Astrocyte of the cerebellum (primary cell): Measurements from ENCODE around the gene STARD4.
A peak's percentile ranks its signal among the peaks of the same experiment; 100 is the strongest.

Experiments
- DNase-seq: peaks from one replicate; pipeline ENCODE4 v3.0.0-alpha.2; 2011; ENCODE audit warnings: low read depth
- H3K4me3 ChIP-seq: 2 replicates; pipeline ENCODE4 v1.5.1; 2011; ENCODE audit warnings: mild to moderate bottlenecking, low read depth, low read length, moderate library complexity
- CTCF ChIP-seq: IDR thresholded peaks from 2 replicates; pipeline ENCODE4 v1.5.1; 2012; ENCODE audit warnings: low read length, low read depth, moderate library complexity, mild to moderate bottlenecking; ENCODE audit errors: missing control alignments
- in situ Hi-C: cut with HindIII; loops from 2 replicates; pipeline ENCODE4 v1.10.0; 2017; ENCODE audit warnings: low sequenced_read_pairs

Gene STARD4

DNA sequence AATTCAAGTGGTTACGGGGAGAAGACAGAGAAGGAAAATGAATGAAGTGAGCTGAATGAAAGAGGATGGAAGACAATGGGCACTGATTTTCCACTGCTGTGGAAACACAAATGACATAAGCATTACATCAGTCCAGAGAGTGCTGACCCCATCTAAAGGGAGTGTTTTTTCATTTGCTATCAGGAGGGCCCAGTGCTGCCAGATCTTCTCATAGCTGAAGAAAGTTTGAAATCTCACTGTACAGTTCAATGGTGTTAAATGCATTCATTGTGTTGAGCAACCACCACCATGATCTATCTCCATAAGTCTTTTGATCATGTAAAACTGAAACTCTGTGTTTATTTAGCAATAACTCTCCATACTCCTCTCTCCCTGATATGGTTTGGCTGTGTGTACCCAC, 41.5 kb upstream of the STARD4 start:
- H3K4me3 ChIP-seq, result no peak overlapping the region
- no peak for TF ChIP-seq CTCF
- in situ Hi-C loops, result no loop called here
- no peak for DNase-seq

DNA sequence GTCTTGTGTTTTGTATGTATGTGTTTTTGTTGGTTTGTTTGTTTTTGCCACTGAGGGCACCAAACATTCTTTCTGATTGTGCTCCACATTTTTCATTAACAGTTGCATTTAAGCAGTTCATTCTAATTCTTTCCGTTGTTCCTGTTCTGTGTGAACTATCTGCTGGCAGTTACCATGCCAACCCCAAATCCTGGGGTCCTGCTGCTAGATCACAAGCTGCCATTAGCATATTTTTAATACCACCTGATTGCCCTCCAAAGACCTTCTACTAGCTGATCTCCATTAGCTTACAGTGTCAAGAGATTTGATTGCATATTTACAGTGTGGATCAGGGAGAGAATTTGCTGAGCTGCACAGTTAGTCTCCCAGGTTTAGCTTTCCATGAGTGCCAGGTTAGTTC, 40.6 kb upstream of the STARD4 start:
- DNase-seq, result no peak
- in situ Hi-C loops, result no loop called here
- TF ChIP-seq CTCF, result no peak
- H3K4me3 ChIP-seq, result no peak overlapping the region

DNA sequence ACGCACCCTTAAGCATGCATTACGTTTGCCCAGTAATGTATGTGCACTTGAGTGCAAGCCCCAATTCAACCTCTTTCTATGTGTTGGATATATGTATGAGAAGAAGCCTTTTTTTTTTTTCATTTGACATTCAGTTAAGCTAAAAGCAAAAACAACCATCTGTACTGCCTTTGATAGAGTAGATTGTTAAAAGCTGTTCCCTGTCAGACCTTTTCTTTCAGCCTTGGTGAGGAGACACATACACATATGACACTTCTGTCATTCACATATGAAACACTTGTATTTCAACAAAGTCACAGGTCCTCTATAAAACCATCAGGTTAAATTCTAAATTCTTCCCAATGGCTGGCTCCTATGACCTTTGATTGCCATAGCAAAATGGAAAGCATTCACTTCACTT, 40.2 kb upstream of the STARD4 start:
- no peak overlapping the region for H3K4me3 ChIP-seq
- no peak for TF ChIP-seq CTCF
- no peak for DNase-seq
- in situ Hi-C loops, result no loop called here

- DNase-seq, result no peak
- TF ChIP-seq CTCF, result no peak
- H3K4me3 ChIP-seq, result no peak overlapping the region
- in situ Hi-C loops, result no loop called here
Measured at GRCh38 chr5:111551569-111552275, 39.4 kb upstream of the STARD4 start.

DNA sequence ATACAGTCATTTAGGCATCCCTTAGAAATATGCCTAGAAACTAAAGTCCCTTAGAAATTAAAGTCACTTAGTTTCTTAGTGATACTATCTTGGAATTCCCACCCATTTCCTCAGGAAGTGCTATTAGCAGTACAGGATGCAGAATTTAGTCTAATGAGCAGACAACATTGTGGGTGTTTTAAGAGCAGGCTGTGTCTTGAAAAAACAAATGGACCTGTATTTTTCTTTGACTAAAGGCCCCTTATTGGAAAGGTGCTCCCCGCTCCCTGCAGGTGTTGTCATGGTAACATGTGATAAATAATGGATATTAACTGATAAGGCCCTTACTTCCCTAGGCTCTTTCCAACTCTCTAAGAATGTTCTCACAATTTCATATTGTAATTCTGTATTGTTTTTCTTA, 38.8 kb upstream of the STARD4 start:
- no peak for TF ChIP-seq CTCF
- H3K4me3 ChIP-seq, result no peak overlapping the region
- DNase-seq, result no peak
- in situ Hi-C loops, result no loop called here

DNA sequence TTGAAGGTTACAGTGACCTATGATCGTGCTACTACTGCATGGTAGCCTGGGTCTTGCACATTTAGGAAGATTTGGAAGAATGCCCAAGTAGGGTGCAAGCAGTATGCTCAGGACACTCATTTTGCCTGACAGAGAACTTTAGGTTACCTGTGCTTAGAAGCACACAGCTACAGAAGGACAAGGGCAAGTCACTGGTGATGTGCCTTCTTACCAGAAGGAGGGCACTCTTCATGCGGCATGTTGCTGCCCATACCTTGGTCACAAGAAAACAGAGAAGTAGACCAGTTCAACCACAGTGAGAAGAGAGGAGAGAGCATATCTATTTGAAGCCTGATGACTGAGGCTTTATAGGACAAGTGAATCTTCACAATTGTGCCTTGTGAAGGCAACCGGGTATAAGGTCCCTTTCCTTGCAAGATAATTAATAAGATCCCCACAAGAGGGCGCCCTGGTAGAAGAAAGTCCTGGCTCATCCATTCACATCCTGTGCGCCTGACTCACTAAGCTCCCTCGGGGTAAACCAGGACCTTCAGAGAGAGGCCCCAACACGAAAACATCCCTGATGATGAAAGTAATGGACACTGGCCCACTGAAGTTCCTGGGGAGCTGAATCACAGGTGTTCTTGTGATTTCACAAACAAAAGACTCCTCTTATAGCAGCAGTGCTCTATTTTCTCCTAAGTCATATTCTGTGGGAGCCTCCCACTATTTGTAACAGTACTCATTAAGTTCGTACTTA, 38.1 kb upstream of the STARD4 start:
- DNase-seq, result peak; percentile 92
- in situ Hi-C loops, result no loop called here
- TF ChIP-seq CTCF, result peak; percentile 57

More for the DNA sequence above, 38.1 kb upstream of the STARD4 start:
- H3K4me3 ChIP-seq, result no peak overlapping the region
